Suprapubic skin (tissue), 4 donors: ENCODE data around the gene PLA2G4F. TPM values are rescaled to one million over a fixed set of nuclear protein-coding genes. Genes with fewer than 3 reads are reported as not detected.
A peak's percentile ranks its signal among the peaks of the same experiment; 100 is the strongest.

ENCODE experiments used
- DNase-seq, 2 donors: peaks; one replicate each; pipeline ENCODE4 v3.0.0-alpha.2; 2019; ENCODE audit warnings: low spot score in 2 of 2
- H3K27ac ChIP-seq: fragments of 200-600 bp; sonication (generic); one replicate; pipeline ENCODE4 v1.5.1; 2019
- H3K27me3 ChIP-seq: fragments of 200-600 bp; sonication (generic); one replicate; pipeline ENCODE4 v1.5.1; 2019
- H3K36me3 ChIP-seq: fragments of 200-600 bp; sonication (generic); one replicate; pipeline ENCODE4 v1.5.1; 2019
- H3K4me1 ChIP-seq: fragments of 200-600 bp; sonication (generic); one replicate; pipeline ENCODE4 v1.5.1; 2019
- H3K4me3 ChIP-seq: fragments of 200-600 bp; sonication (generic); one replicate; pipeline ENCODE4 v1.5.1; 2019; ENCODE audit warnings: mild to moderate bottlenecking
- H3K9me3 ChIP-seq: fragments of 200-600 bp; sonication (generic); one replicate; pipeline ENCODE4 v1.5.1; 2019
- CTCF ChIP-seq, 2 donors: fragments of 200-600 bp in 1 of 2; fragments of 450-650 bp in 1 of 2; sonication (generic) in 1 of 2; IDR thresholded peaks; one replicate each; pipeline ENCODE4 v1.5.1; 2016 to 2019; ENCODE audit warnings: antibody characterized with exemption in 2 of 2, mild to moderate bottlenecking in 1 of 2, moderate library complexity in 1 of 2
- EP300 ChIP-seq: sonication (generic); formaldehyde crosslinking; IDR thresholded peaks from one replicate; pipeline ENCODE4 v1.6.1; 2017; ENCODE audit warnings: antibody characterized with exemption
- POLR2A ChIP-seq, 2 donors: fragments of 450-650 bp; IDR thresholded peaks; one replicate each; pipeline ENCODE4 v1.6.1; 2017; ENCODE audit warnings: antibody characterized with exemption in 2 of 2, mild to moderate bottlenecking in 2 of 2, moderate library complexity in 2 of 2
- POLR2AphosphoS5 ChIP-seq, 3 donors: sonication (generic); formaldehyde crosslinking; IDR thresholded peaks; one replicate each; pipeline ENCODE4 v1.6.1; 2017; ENCODE audit warnings: antibody characterized with exemption in 3 of 3
- WGBS: methylation state at CpG from one replicate; pipeline ENCODE4 v1.1.5; 2018; 5-methylcytosine and 5-hydroxymethylcytosine counted together
- total RNA-seq, 4 donors: library from RNA; depleted of rRNA; stranded (reverse); fragments of >200 nt; gene quantifications; one replicate each; pipeline ENCODE4 v1.1.0, GENCODE V29; 2016

The PLA2G4F gene
- total RNA-seq, 4 donors from 2014 or later, result 209 to 311 (median 246) TPM

DNA sequence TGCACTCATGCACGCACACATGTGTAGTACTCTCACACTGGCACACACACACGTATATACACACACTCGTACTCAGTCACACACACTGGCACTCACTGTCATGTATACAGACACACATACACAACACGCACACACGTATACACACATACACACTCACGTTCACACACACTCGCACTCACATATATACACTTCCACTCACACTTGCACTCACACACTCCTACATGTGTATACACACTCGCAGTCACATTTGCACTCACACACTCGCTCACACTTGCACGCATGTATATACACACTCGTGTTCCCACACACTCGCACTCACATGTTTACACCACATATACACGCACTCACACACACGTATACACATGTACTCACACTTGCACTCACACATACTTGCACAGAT is 1.5 kb downstream of the PLA2G4F start:
- Histone ChIP-seq H3K4me3 (peak overlapping the region; percentile 46), H3K9me3 (no peaks in the 10 kb centered on the region), H3K27me3 (no peaks in the 10 kb centered on the region), H3K4me1 (peaks cover 63% of the 10 kb centered on the region), H3K27ac (peak overlapping the region; percentile 83), H3K36me3 (peaks cover 12% of the 10 kb centered on the region)
- DNase-seq, result no peak
- whole genome bisulfite sequencing, result 69% methylated on average over 14 of the region's 14 CpGs
- TF ChIP-seq EP300 (no peak), POLR2A (IDR thresholded peaks at IDR 0.05) (no peak), POLR2AphosphoS5 (IDR thresholded peaks at IDR 0.05) (no peak), CTCF (IDR thresholded peaks at IDR 0.05) (no peak)

GRCh38 chr15:42154212-42154941 is 2.1 kb downstream of the PLA2G4F start:
- H3K4me3 ChIP-seq, result peak overlapping the region; percentile 46
- DNase-seq, result peak in 1 of 2 donors; percentile 73
- H3K4me1 ChIP-seq, result peaks cover 63% of the 10 kb centered on the region

GRCh38 chr15:42153874-42154211 is 2.6 kb downstream of the PLA2G4F start:
- Histone ChIP-seq H3K4me3 (peak overlapping the region; percentile 46), H3K36me3 (peaks cover 1% of the 10 kb centered on the region), H3K27ac (peak overlapping the region; percentile 83), H3K9me3 (no peaks in the 10 kb centered on the region), H3K4me1 (peaks cover 60% of the 10 kb centered on the region), H3K27me3 (no peaks in the 10 kb centered on the region)
- WGBS, result 79% methylated on average over 4 of the region's 4 CpGs
- DNase-seq, result peak in 1 of 2 donors; percentile 74
- TF ChIP-seq POLR2A (IDR thresholded peaks at IDR 0.05) (no peak), POLR2AphosphoS5 (IDR thresholded peaks at IDR 0.05) (no peak), CTCF (IDR thresholded peaks at IDR 0.05) (no peak), EP300 (no peak)

More at GRCh38 chr15:42154212-42154941, 2.1 kb downstream of the PLA2G4F start:
- no peaks in the 10 kb centered on the region for H3K27me3 ChIP-seq
- 44% methylated on average over 10 of the region's 16 CpGs for WGBS
- H3K27ac ChIP-seq, result peak overlapping the region; percentile 83
- TF ChIP-seq POLR2AphosphoS5 (IDR thresholded peaks at IDR 0.05) (peak in 1 of 3 donors; percentile 26), POLR2A (IDR thresholded peaks at IDR 0.05) (no peak), EP300 (no peak), CTCF (IDR thresholded peaks at IDR 0.05) (no peak)
- H3K36me3 ChIP-seq, result peaks cover 7% of the 10 kb centered on the region
- no peaks in the 10 kb centered on the region for H3K9me3 ChIP-seq

- Histone ChIP-seq H3K27ac (peak overlapping the region; percentile 83), H3K9me3 (no peaks in the 10 kb centered on the region)
- DNase-seq, result peak; percentile 39 to 65
Observed at GRCh38 chr15:42152921-42153698, 3.3 kb downstream of the PLA2G4F start.

More at GRCh38 chr15:42152921-42153698, 3.3 kb downstream of the PLA2G4F start:
- Histone ChIP-seq H3K36me3 (no peaks in the 10 kb centered on the region), H3K27me3 (no peaks in the 10 kb centered on the region), H3K4me1 (peaks cover 53% of the 10 kb centered on the region), H3K4me3 (no peak overlapping the region)
- no peak for TF ChIP-seq CTCF (IDR thresholded peaks at IDR 0.05)
- TF ChIP-seq POLR2A (IDR thresholded peaks at IDR 0.05), result no peak
- TF ChIP-seq POLR2AphosphoS5 (IDR thresholded peaks at IDR 0.05), result no peak
- TF ChIP-seq EP300, result no peak
- WGBS, result 92% methylated on average over 10 of the region's 11 CpGs
